H1 (cell line): ENCODE results near the gene COX18. TPM values are rescaled to one million over a fixed set of nuclear protein-coding genes. Genes with fewer than 3 reads are reported as not detected.

ENCODE experiments used
- CTCF ChIA-PET: fragments of 300-600 bp; sonication (Branson Sonifier 250); formaldehyde crosslinking; loops from one replicate; lab custom pipeline; 2021; ENCODE audit not compliant: partially characterized antibody; lab: Charles Lee
- POLR2A ChIA-PET: fragments of 300-600 bp; sonication (Branson Sonifier 250); formaldehyde crosslinking; loops from one replicate; lab custom pipeline; 2021; ENCODE audit warnings: inconsistent platforms; ENCODE audit not compliant: partially characterized antibody; lab: Charles Lee
- DNase-seq, 2 experiments: peaks; one replicate each; pipeline versions ENCODE4 v3.0.0 to v3.0.0-alpha.2; 2010 to 2022; ENCODE audit warnings: low spot score in 2 of 2, low read depth in 1 of 2, mixed read lengths in 1 of 2
- FAIRE-seq: peaks from 2 replicates; lab custom pipeline; 2011; peaks lifted over from hg19 to GRCh38; lab: Jason Lieb, UNC
- H2AFZ ChIP-seq: 2 replicates; pipeline ENCODE4 v1.8.1; 2012; ENCODE audit warnings: low read length, inconsistent platforms
- H2AK5ac ChIP-seq: 2 replicates; pipeline ENCODE4 v1.6.1; 2013; ENCODE audit warnings: low read depth, low read length
- H2BK120ac ChIP-seq: replicated peaks from 2 replicates; pipeline ENCODE3; 2013; ENCODE audit warnings: low read depth, low read length, inconsistent platforms
- H2BK12ac ChIP-seq: 2 replicates; pipeline ENCODE4 v1.6.1; 2013; ENCODE audit warnings: low read depth, low read length
- H2BK15ac ChIP-seq: 2 replicates; pipeline ENCODE4 v1.6.1; 2013; ENCODE audit warnings: low read length
- H2BK20ac ChIP-seq: 2 replicates; pipeline ENCODE4 v1.6.1; 2013; ENCODE audit warnings: low read length
- H2BK5ac ChIP-seq: 2 replicates; pipeline ENCODE4 v1.6.1; 2013; ENCODE audit warnings: low read depth, low read length
- H3K14ac ChIP-seq: 2 replicates; pipeline ENCODE4 v1.6.1; 2013; ENCODE audit warnings: inconsistent platforms; ENCODE audit not compliant: insufficient read length
- H3K18ac ChIP-seq: 2 replicates; pipeline ENCODE4 v1.6.1; 2013; ENCODE audit warnings: low read length; ENCODE audit errors: extremely low read depth
- H3K23ac ChIP-seq: 2 replicates; pipeline ENCODE4 v1.6.1; 2013; ENCODE audit warnings: inconsistent platforms; ENCODE audit not compliant: insufficient read length
- H3K23me2 ChIP-seq: 2 replicates; pipeline ENCODE4 v1.6.1; 2013; ENCODE audit warnings: low read depth, low read length
- H3K27ac ChIP-seq: 2 replicates; pipeline ENCODE4 v1.6.1; 2011; ENCODE audit warnings: low read depth, low read length, inconsistent platforms
- H3K27me3 ChIP-seq, 4 experiments: replicated peaks in 1 of 4; 1 replicate in 1 of 4; 2 replicates in 3 of 4; pipeline versions ENCODE4 v1.6.1 to v1.8.1; 2011 to 2013; ENCODE audit warnings: low read length in 3 of 4, mild to moderate bottlenecking in 3 of 4, inconsistent platforms in 2 of 4, mixed read lengths in 2 of 4, moderate library complexity in 1 of 4; ENCODE audit not compliant: control insufficient read depth in 3 of 4, insufficient read depth in 3 of 4; ENCODE audit errors: extremely low read depth in 1 of 4
- H3K36me3 ChIP-seq, 4 experiments: 2 replicates each; pipeline versions ENCODE4 v1.6.1 to v1.8.1; 2011 to 2013; ENCODE audit warnings: mild to moderate bottlenecking in 4 of 4, low read length in 3 of 4, moderate library complexity in 2 of 4, control low read depth in 1 of 4, inconsistent platforms in 1 of 4; ENCODE audit not compliant: insufficient read depth in 4 of 4, control insufficient read depth in 2 of 4
- H3K4ac ChIP-seq: replicated peaks from 2 replicates; pipeline ENCODE3; 2013; ENCODE audit warnings: low read length, low read depth, mixed read lengths, inconsistent platforms; ENCODE audit not compliant: insufficient read length
- H3K4me1 ChIP-seq, 4 experiments: replicated peaks in 1 of 4; 1 replicate in 1 of 4; 2 replicates in 3 of 4; pipeline versions ENCODE4 v1.6.1 to v1.8.1; 2011 to 2013; ENCODE audit warnings: low read length in 3 of 4, inconsistent platforms in 2 of 4, mixed read lengths in 1 of 4; ENCODE audit not compliant: insufficient read depth in 4 of 4, control insufficient read depth in 3 of 4
- H3K4me2 ChIP-seq, 2 experiments: 2 replicates each; pipeline versions ENCODE4 v1.6.1 to v1.8.1; 2011 to 2013; ENCODE audit warnings: low read depth in 2 of 2, low read length in 2 of 2, control low read depth in 1 of 2, inconsistent platforms in 1 of 2, mild to moderate bottlenecking in 1 of 2; ENCODE audit not compliant: insufficient read depth in 1 of 2
- H3K4me3 ChIP-seq, 4 experiments: fragments of 200-600, 300-600 bp in 1 of 4; sonication (generic), shearing (Covaris generic), sonication (Bioruptor Twin) in 1 of 4; 2 replicates each; pipeline versions ENCODE4 v1.5.1 to v1.8.1; 2011 to 2016; ENCODE audit warnings: low read length in 4 of 4, low read depth in 3 of 4, control low read depth in 2 of 4, inconsistent platforms in 2 of 4, mild to moderate bottlenecking in 2 of 4, mixed read lengths in 1 of 4, moderate library complexity in 1 of 4; ENCODE audit not compliant: insufficient read depth in 2 of 4; ENCODE audit errors: extremely low read depth in 1 of 4
- H3K56ac ChIP-seq: replicated peaks from 2 replicates; pipeline ENCODE3; 2013; ENCODE audit warnings: low read depth, mild to moderate bottlenecking, mixed read lengths, low read length, inconsistent platforms; ENCODE audit not compliant: insufficient read length
- H3K79me1 ChIP-seq: 2 replicates; pipeline ENCODE4 v1.6.1; 2013; ENCODE audit warnings: low read depth, low read length, control low read depth
- H3K79me2 ChIP-seq, 2 experiments: 2 replicates each; pipeline versions ENCODE4 v1.6.1 to v1.8.1; 2012 to 2013; ENCODE audit warnings: low read length in 2 of 2, mild to moderate bottlenecking in 2 of 2, inconsistent platforms in 1 of 2; ENCODE audit not compliant: insufficient read depth in 2 of 2, control insufficient read depth in 1 of 2
- H3K9ac ChIP-seq, 4 experiments: replicated peaks in 1 of 4; 1 replicate in 1 of 4; 2 replicates in 3 of 4; pipeline versions ENCODE4 v1.6.1 to v1.8.1; 2011 to 2013; ENCODE audit warnings: low read depth in 3 of 4, low read length in 3 of 4, control low read depth in 2 of 4, mild to moderate bottlenecking in 2 of 4, moderate library complexity in 2 of 4, inconsistent platforms in 1 of 4; ENCODE audit errors: extremely low read depth in 1 of 4
- H3K9me3 ChIP-seq, 2 experiments: 2 replicates each; pipeline versions ENCODE4 v1.6.1 to v1.8.1; 2012 to 2013; ENCODE audit warnings: mild to moderate bottlenecking in 2 of 2, moderate library complexity in 2 of 2, control low read depth in 1 of 2, inconsistent platforms in 1 of 2, low read depth in 1 of 2, low read length in 1 of 2, mixed read lengths in 1 of 2; ENCODE audit not compliant: insufficient read depth in 2 of 2
- H4K20me1 ChIP-seq, 2 experiments: replicated peaks in 1 of 2; 2 replicates each; pipeline versions ENCODE3 to v1.8.1; 2011 to 2013; ENCODE audit warnings: inconsistent platforms in 2 of 2, low read length in 2 of 2, mild to moderate bottlenecking in 1 of 2; ENCODE audit not compliant: insufficient read depth in 2 of 2, control insufficient read depth in 1 of 2
- H4K5ac ChIP-seq: 2 replicates; pipeline ENCODE4 v1.6.1; 2013; ENCODE audit warnings: low read length, low read depth, mixed read lengths, inconsistent platforms; ENCODE audit not compliant: insufficient read length
- H4K8ac ChIP-seq: 2 replicates; pipeline ENCODE4 v1.8.0; 2013; ENCODE audit warnings: mild to moderate bottlenecking, moderate library complexity, low read length, inconsistent platforms; ENCODE audit not compliant: insufficient read depth; ENCODE audit errors: extremely low read depth
- H4K91ac ChIP-seq: replicated peaks from 2 replicates; pipeline ENCODE3; 2013; ENCODE audit warnings: low read length, mixed read lengths, inconsistent platforms; ENCODE audit not compliant: insufficient read length
- ATF2 ChIP-seq: IDR thresholded peaks from 2 replicates; pipeline ENCODE4 v1.6.1; 2012; ENCODE audit warnings: low read length, inconsistent platforms
- BCL11A ChIP-seq, 2 experiments: IDR thresholded peaks; one replicate each; pipeline ENCODE4 v1.6.1; 2011; ENCODE audit warnings: low read depth in 2 of 2, low read length in 2 of 2, mild to moderate bottlenecking in 2 of 2
- CREB1 ChIP-seq: IDR thresholded peaks from 2 replicates; pipeline ENCODE4 v1.6.1; 2012; ENCODE audit warnings: inconsistent platforms
- CTCF ChIP-seq, 3 experiments: IDR thresholded peaks; 1 replicate in 2 of 3; 2 replicates in 1 of 3; pipeline versions ENCODE4 v1.5.1 to v1.6.1; 2011; ENCODE audit warnings: low read length in 3 of 3, mild to moderate bottlenecking in 3 of 3, inconsistent platforms in 2 of 3, low read depth in 1 of 3, moderate library complexity in 1 of 3; ENCODE audit not compliant: insufficient read depth in 1 of 3; ENCODE audit errors: control extremely low read depth in 1 of 3
- E2F6 ChIP-seq: IDR thresholded peaks from 2 replicates; pipeline ENCODE4 v1.6.1; 2012; ENCODE audit warnings: inconsistent platforms
- GABPA ChIP-seq: IDR thresholded peaks from 2 replicates; pipeline ENCODE4 v1.6.1; 2011; ENCODE audit warnings: mild to moderate bottlenecking, low read length, moderate library complexity, borderline replicate concordance; ENCODE audit not compliant: insufficient read depth
- NANOG ChIP-seq: IDR thresholded peaks from 2 replicates; pipeline ENCODE4 v1.6.1; 2011; ENCODE audit warnings: low read length, low read depth, mild to moderate bottlenecking, inconsistent platforms; ENCODE audit not compliant: insufficient read depth, poor library complexity, severe bottlenecking
- SUZ12 ChIP-seq: fragments of 200-600 bp; sonication (generic); IDR thresholded peaks from 2 replicates; pipeline ENCODE4 v1.6.1; 2012; ENCODE audit warnings: mild to moderate bottlenecking, inconsistent platforms, low read length, moderate library complexity, mixed read lengths
- YY1 ChIP-seq: IDR thresholded peaks from 2 replicates; pipeline ENCODE4 v1.6.1; 2011; ENCODE audit warnings: low read depth, mild to moderate bottlenecking, low read length
- WGBS, 2 experiments: shearing (Covaris generic) in 1 of 2; methylation state at CpG; one replicate each; pipeline versions ENCODE4 v1.1.6 to v1.1.7; 2013 to 2015; ENCODE audit warnings: low lambda C conversion rate in 2 of 2, mixed read lengths in 2 of 2, inconsistent platforms in 1 of 2, low coverage in 1 of 2, missing lambda C conversion rate in 1 of 2; ENCODE audit not compliant: insufficient replicate concordance in 2 of 2, insufficient coverage in 1 of 2, insufficient read length in 1 of 2; ENCODE audit errors: extremely low coverage in 1 of 2, missing lambda C conversion rate in 1 of 2; 5-methylcytosine and 5-hydroxymethylcytosine counted together
- polyA plus RNA-seq, 7 experiments: library from polyadenylated mRNA; depleted of rRNA in 3 of 7; stranded (reverse) in 5 of 7; unstranded in 2 of 7; fragments of >200 nt in 5 of 7; fragments of 200-250 nt in 2 of 7; gene quantifications; 1 replicate in 5 of 7; 2 replicates in 1 of 7; 4 replicates in 1 of 7; pipeline versions ENCODE4 v1.2.1 to v1.2.3, GENCODE V29; 2011 to 2013; ENCODE audit warnings: missing spikeins in 2 of 7, mixed read lengths in 2 of 7
- total RNA-seq: library from RNA; stranded (reverse); fragmentation: NEBNext Ultra II Directional; extraction: Animal tissue kit (Norgen Biotek cat#: 25700); gene quantifications from 2 replicates; pipeline ENCODE4 v1.2.1, GENCODE V29; 2021

COX18 gene
- total and polyA plus RNA-seq, 2 of the 8 experiments (the other 6 are each of a cell fraction or from before 2014, with no cell fraction given) = 23.0 to 23.7 TPM

GRCh38 chr4:73080789-73081188, 11.3 kb upstream of the COX18 start:
- Histone ChIP-seq H4K91ac (no peak overlapping the region), H3K4ac (no peak overlapping the region), H2BK5ac (no peak overlapping the region), H3K27me3 (no peaks in the 10 kb centered on the region), H3K4me2 (no peak overlapping the region), H3K9ac (no peak overlapping the region), H4K8ac (no peak overlapping the region), H2BK15ac (no peak overlapping the region), H3K18ac (no peak overlapping the region), H3K79me1 (no peaks in the 10 kb centered on the region), H4K5ac (no peak overlapping the region), H3K9me3 (no peaks in the 10 kb centered on the region), H3K36me3 (peaks cover 6 to 66% (median 26%) of the 10 kb centered on the region in 4 experiments), H4K20me1 (peaks cover 0 to 2% of the 10 kb centered on the region in 2 experiments), H2AFZ (no peak overlapping the region), H3K4me3 (no peak overlapping the region), H3K4me1 (no peaks in the 10 kb centered on the region), H3K14ac (no peak overlapping the region), H3K23ac (no peak overlapping the region), H3K23me2 (no peaks in the 10 kb centered on the region), H3K79me2 (no peaks in the 10 kb centered on the region), H3K27ac (no peak overlapping the region), H2BK120ac (no peak overlapping the region), H3K56ac (no peak overlapping the region), H2BK12ac (no peak overlapping the region), H2AK5ac (no peak overlapping the region), H2BK20ac (no peak overlapping the region)
- POLR2A ChIA-PET = interaction anchor here (0.8 to 1.8 kb wide), 3 partner anchors 11 to 178 kb away, joined by 3 to 5 read pairs (median 3); partner anchors contain the start of genes ANKRD17 and COX18
- FAIRE-seq (no peak), DNase-seq (no peak)
- CTCF ChIA-PET = interaction anchor here (0.7 to 1.4 kb wide), 4 partner anchors 12 to 47 kb away, joined by 3 to 4 read pairs (median 3); no protein-coding TSS in a partner anchor
- WGBS, 2 experiments = 87% methylated on average over 3 of the region's 3 CpGs; no CpG with 5 or more reads in 1 of the 2 experiments
- no peak for TF ChIP-seq GABPA
- TF ChIP-seq SUZ12 = no peak
- TF ChIP-seq NANOG = no peak
- TF ChIP-seq CREB1 = no peak
- TF ChIP-seq CTCF (IDR thresholded peaks at IDR 0.05; ENCODE audit: control extremely low read depth in 1 of 3, insufficient read depth in 1 of 3, low read depth in 1 of 3, low read length in 3 of 3) = no peak
- no peak for TF ChIP-seq ATF2
- no peak for TF ChIP-seq E2F6
- no peak for TF ChIP-seq YY1
- no peak for TF ChIP-seq BCL11A (IDR thresholded peaks at IDR 0.05; ENCODE audit: low read depth in 2 of 2, low read length in 2 of 2)
